Dendritic cell treated with granulocyte-macrophage colony-stimulating factor and Interleukin-4, amounts not matched to agents 40 ng/mL and 50 ng/mL, for 4 days (primary cell): ENCODE measurements around the gene ZNF865.

Source experiments
- H3K27ac Mint-ChIP-seq: one replicate; pipeline ENCODE4 v1.8.0; 2022; ENCODE audit warnings: mild to moderate bottlenecking, mixed read lengths
- H3K27me3 Mint-ChIP-seq: one replicate; pipeline ENCODE4 v1.8.0; 2022; ENCODE audit warnings: mild to moderate bottlenecking, mixed read lengths
- H3K36me3 Mint-ChIP-seq: one replicate; pipeline ENCODE4 v1.8.0; 2022; ENCODE audit warnings: low read depth, mixed read lengths
- H3K4me1 Mint-ChIP-seq: one replicate; pipeline ENCODE4 v1.8.0; 2022; ENCODE audit warnings: low read depth, mixed read lengths
- H3K4me3 Mint-ChIP-seq: one replicate; pipeline ENCODE4 v1.8.0; 2022; ENCODE audit warnings: mild to moderate bottlenecking, moderate library complexity, mixed read lengths
- H3K9me3 Mint-ChIP-seq: one replicate; pipeline ENCODE4 v1.8.0; 2022; ENCODE audit warnings: mixed read lengths
- intact Hi-C: fragments of 100-400 bp; cut with micrococcal nuclease; formaldehyde crosslinking; loops from one replicate; pipeline ENCODE4 v1.15.0; 2022

Gene ZNF865

DNA sequence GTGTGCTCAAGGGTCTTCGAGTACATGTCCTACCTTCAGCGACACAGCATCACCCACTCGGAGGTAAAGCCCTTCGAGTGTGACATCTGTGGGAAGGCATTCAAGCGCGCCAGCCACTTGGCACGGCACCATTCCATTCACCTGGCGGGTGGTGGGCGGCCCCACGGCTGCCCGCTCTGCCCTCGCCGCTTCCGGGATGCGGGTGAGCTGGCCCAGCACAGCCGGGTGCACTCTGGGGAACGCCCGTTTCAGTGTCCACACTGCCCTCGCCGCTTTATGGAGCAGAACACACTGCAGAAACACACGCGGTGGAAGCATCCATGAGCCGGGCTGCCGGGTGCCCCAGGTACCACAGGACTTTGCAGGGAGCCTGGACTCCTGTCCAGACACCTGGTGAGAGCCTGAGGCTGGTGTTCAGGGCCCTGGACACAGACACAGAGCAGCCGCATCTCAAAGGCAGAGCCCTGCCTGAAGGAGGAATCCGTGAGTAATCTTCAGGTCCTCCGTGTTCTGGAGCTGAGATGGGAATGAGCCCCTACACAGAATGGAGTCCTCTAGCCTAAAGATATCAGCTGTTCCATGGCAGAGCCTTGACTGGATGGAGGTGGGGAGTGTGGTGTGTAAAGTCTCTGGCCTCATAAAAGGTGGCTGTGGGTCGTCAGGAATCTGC, 39.5 kb downstream of the ZNF865 start:
- intact Hi-C loops = no loop called here
- H3K4me1 Mint-ChIP-seq = peaks cover 78% of the 10 kb centered on the region
- peaks cover 4% of the 10 kb centered on the region for H3K27me3 Mint-ChIP-seq
- no peaks in the 10 kb centered on the region for H3K9me3 Mint-ChIP-seq
- peak overlapping the region; percentile 96 for H3K4me3 Mint-ChIP-seq
- peak overlapping the region; percentile 89 for H3K27ac Mint-ChIP-seq
- peaks cover 63% of the 10 kb centered on the region for H3K36me3 Mint-ChIP-seq

DNA sequence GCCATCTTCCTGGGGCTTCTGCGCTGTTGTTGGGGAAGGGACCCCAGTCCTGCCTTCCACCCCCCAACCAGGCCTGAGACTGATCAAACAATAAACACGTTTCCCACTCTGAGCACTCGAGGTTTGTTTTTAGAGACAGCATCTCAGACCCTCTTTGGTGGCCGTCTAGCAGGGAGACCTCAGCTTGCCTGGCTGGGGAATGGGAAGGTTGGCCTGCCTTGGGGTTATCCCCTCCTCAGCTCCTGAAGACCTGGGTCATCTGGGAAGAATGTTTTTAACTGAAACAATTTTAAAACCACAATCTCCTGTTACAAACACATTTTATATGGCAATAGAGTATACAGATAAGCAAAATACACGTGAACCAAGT, 40.0 kb downstream of the ZNF865 start:
- H3K36me3 Mint-ChIP-seq = peaks cover 68% of the 10 kb centered on the region
- H3K27ac Mint-ChIP-seq = no peak overlapping the region
- H3K27me3 Mint-ChIP-seq = peaks cover 4% of the 10 kb centered on the region
- intact Hi-C loops = no loop called here
- peaks cover 78% of the 10 kb centered on the region for H3K4me1 Mint-ChIP-seq
- no peaks in the 10 kb centered on the region for H3K9me3 Mint-ChIP-seq
- no peak overlapping the region for H3K4me3 Mint-ChIP-seq

DNA sequence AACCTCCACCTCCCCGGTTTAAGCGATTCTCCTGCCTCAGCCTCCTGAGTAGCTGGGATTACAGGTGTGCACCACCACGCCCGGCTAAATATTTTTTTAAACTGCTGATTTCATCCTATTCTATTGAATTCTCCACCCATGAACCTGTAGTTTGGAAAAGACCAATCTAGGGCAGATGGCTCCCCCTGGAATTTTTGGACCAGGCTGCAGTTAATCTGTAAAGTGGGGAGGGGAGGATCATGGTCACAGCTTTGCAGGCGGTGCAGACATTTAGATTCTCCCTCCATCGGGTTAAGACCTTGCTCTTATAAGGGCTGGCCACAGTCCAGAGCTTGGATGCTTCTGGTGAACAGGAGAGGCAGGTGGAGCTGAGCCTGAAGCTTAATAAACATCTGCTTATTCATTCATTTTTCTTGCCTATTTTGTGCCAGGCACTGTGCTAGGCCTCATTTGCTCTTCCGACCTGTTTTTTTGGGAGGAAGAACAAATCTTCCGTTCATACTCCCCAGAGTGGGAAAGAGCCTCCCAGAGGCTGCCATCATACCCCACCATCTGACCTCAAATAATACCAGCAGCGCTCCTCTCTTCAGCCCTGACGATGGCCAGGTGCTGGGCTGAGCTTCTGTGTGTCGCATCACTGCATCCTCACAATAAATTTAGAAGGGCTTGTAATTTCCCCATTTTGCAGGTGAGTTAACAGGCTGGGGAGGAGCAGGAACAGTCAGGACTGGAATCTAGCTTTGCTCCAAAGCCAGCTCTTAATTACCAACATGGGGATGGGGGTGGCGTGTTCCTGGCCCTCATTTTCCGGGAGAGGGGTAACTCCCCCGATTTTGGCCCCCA, 41.7 kb downstream of the ZNF865 start:
- peak overlapping the region; percentile 83 for H3K27ac Mint-ChIP-seq
- H3K4me3 Mint-ChIP-seq = peak overlapping the region; percentile 93
- intact Hi-C loops = no loop called here
- H3K36me3 Mint-ChIP-seq = peaks cover 76% of the 10 kb centered on the region
- H3K27me3 Mint-ChIP-seq = peaks cover 4% of the 10 kb centered on the region
- no peaks in the 10 kb centered on the region for H3K9me3 Mint-ChIP-seq
- peaks cover 73% of the 10 kb centered on the region for H3K4me1 Mint-ChIP-seq

- Mint-ChIP-seq H3K36me3 (peaks cover 79% of the 10 kb centered on the region), H3K27ac (peak within 1 kb of the TSS; percentile 83), H3K27me3 (peaks cover 4% of the 10 kb centered on the region), H3K9me3 (no peaks in the 10 kb centered on the region), H3K4me3 (peak within 1 kb of the TSS; percentile 93), H3K4me1 (peaks cover 65% of the 10 kb centered on the region)
- intact Hi-C loops = no loop called here
Observed at GRCh38 chr19:55647732-55648584, 42.5 kb downstream of the ZNF865 start, which contains the start of gene CCDC106. Gene CCDC106 (plus strand): TSS chr19:55648212. CDS start chr19:55649047, 835 bp downstream.

- Mint-ChIP-seq H3K36me3 (peaks cover 74% of the 10 kb centered on the region), H3K27me3 (peaks cover 4% of the 10 kb centered on the region), H3K9me3 (no peaks in the 10 kb centered on the region), H3K27ac (peak overlapping the region; percentile 83), H3K4me1 (peaks cover 58% of the 10 kb centered on the region), H3K4me3 (peak overlapping the region; percentile 93)
- intact Hi-C loops = no loop called here
Observed at GRCh38 chr19:55648585-55649267, 43.3 kb downstream of the ZNF865 start.

GRCh38 chr19:55649268-55650125, 44.0 kb downstream of the ZNF865 start:
- Mint-ChIP-seq H3K27ac (peak overlapping the region; percentile 83), H3K4me3 (peak overlapping the region; percentile 93), H3K27me3 (peaks cover 4% of the 10 kb centered on the region), H3K36me3 (peaks cover 74% of the 10 kb centered on the region), H3K9me3 (no peaks in the 10 kb centered on the region), H3K4me1 (peaks cover 51% of the 10 kb centered on the region)
- intact Hi-C loops = no loop called here

DNA sequence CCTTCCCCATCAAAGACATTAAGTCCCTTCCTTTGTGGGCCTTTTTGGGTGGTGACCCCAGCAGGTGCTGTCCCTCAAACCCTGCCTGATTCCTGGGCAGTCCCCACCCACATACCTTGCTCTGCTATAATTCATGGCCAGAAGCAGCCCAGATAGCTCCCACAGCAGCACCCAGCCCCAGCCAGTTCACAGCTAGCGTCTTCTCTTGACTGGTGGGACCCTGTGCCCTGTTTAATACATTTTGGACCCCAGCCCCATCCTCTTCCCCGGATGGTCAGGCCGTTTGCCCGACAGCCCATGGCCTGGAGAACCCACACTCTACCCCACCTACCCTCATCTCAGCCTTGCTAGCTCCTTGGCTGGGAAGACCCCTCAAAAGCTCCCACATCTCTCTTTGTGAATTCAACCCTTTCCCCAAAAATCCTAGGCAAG, 44.7 kb downstream of the ZNF865 start:
- Mint-ChIP-seq H3K4me3 (no peak overlapping the region), H3K27ac (peak overlapping the region; percentile 2)

DNA sequence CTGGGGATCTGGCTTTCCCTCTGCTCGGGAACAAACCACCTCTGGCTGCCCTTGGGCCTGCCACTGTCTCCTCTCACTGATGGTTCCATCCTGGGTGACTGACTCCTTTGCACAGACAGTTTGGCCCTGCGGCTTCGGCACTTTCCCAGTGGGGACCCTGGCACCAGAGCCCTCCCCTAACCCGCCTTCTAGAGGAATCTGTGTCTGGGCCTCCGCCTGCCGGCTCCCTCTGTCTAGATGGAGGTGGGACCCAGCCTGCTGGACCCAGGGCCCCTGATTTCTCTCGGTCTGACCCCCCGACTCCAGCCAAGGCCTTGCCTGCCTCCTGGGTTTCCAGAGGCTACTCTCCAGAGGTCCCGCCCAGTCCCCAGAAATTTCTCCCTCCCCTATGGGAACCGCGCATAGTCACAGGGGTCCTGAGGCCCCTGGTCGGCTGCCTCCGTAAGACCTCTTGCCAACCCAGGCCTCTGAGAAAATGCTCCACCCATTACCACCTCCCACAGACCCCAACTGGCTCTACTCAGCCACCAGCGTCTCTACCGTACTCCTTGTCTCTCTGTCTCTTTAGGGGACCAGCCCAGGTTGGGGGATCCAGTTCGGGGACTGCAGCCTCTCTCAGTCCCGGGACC, 45.3 kb downstream of the ZNF865 start:
- Mint-ChIP-seq H3K27me3 (peaks cover 4% of the 10 kb centered on the region), H3K36me3 (peaks cover 74% of the 10 kb centered on the region), H3K4me3 (no peak overlapping the region), H3K4me1 (peaks cover 40% of the 10 kb centered on the region), H3K27ac (peak overlapping the region; percentile 2), H3K9me3 (no peaks in the 10 kb centered on the region)
- intact Hi-C loops = no loop called here

More for the DNA sequence above, 44.7 kb downstream of the ZNF865 start:
- Mint-ChIP-seq H3K36me3 (peaks cover 74% of the 10 kb centered on the region), H3K4me1 (peaks cover 44% of the 10 kb centered on the region), H3K9me3 (no peaks in the 10 kb centered on the region), H3K27me3 (peaks cover 4% of the 10 kb centered on the region)
- intact Hi-C loops = no loop called here

GRCh38 chr19:55651236-55651635, 45.8 kb downstream of the ZNF865 start:
- H3K4me1 Mint-ChIP-seq = peaks cover 45% of the 10 kb centered on the region
- peaks cover 72% of the 10 kb centered on the region for H3K36me3 Mint-ChIP-seq
- H3K9me3 Mint-ChIP-seq = no peaks in the 10 kb centered on the region
- H3K27ac Mint-ChIP-seq = peak overlapping the region; percentile 2
- no peak overlapping the region for H3K4me3 Mint-ChIP-seq
- intact Hi-C loops = no loop called here
- H3K27me3 Mint-ChIP-seq = peaks cover 4% of the 10 kb centered on the region

- no peaks in the 10 kb centered on the region for H3K9me3 Mint-ChIP-seq
- H3K27me3 Mint-ChIP-seq = peaks cover 4% of the 10 kb centered on the region
- intact Hi-C loops = no loop called here
- H3K36me3 Mint-ChIP-seq = peaks cover 72% of the 10 kb centered on the region
- peak overlapping the region; percentile 3 for H3K27ac Mint-ChIP-seq
- H3K4me1 Mint-ChIP-seq = peaks cover 51% of the 10 kb centered on the region
- H3K4me3 Mint-ChIP-seq = no peak overlapping the region
Observed at GRCh38 chr19:55652311-55653128, 47.1 kb downstream of the ZNF865 start.

- peak overlapping the region; percentile 96 for H3K27ac Mint-ChIP-seq
- H3K36me3 Mint-ChIP-seq = peaks cover 75% of the 10 kb centered on the region
- H3K27me3 Mint-ChIP-seq = peaks cover 1% of the 10 kb centered on the region
- peaks cover 56% of the 10 kb centered on the region for H3K4me1 Mint-ChIP-seq
- peak overlapping the region; percentile 90 for H3K4me3 Mint-ChIP-seq
- no peaks in the 10 kb centered on the region for H3K9me3 Mint-ChIP-seq
- intact Hi-C loops = loop anchor here (2.0 kb wide), 3 partner anchors 13 to 55 kb away; partner anchors contain the start of genes EPN1, FIZ1 and ZNF580
Observed at GRCh38 chr19:55653651-55654322, 48.3 kb downstream of the ZNF865 start.
